ENCODE results near the gene INVS.
"Not testable (repeated sequence)": the region's sequence is repeated elsewhere in the genome, so short reads cannot be mapped to it uniquely, and the experiment has no call there.

Gene INVS

DNA sequence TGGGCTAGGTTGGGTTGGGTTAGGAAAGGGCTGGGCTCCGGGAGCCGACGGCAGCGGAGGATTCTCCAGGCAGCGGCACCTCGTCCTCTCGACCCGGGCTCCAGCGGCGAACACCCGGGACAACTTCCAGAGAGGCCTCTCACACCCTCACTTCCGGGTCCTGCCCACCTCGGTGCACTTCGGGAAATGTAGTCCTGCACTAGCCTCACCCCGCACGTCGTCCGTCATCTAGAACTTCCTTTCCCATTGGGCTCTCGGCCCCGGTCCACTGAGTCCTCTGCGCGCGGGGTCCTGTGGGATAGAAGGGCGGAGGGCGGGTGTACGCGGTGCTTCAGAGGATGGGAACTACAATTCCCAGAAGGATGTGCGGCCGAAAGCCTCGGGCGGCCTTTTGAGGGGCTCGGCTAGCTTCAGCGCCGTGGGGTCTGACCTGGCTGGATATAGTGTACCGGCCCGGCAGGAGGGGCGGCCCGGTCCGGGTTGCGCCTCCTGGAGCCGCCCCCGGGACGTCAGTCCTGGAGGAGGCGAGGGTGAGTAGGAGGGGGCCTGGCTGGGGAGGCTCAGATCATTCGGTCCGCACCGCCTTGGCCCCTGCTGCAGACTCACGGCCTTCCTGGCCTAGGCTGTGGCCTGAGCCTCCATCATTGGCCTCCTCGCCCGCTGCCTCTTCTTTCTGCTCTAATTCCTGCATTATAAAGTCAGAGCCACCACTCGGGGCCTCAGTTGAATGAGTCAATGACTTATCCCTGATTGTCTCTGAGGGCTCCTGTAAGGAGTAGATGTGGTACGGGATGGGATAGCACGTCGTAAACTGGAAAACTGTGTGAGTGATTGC is at the start of gene INVS, which contains the start of gene ERP44:
TSS of gene INVS (plus strand) at position 357 of the 835 bp plus-strand sequence. CDS start 5,279 bp downstream, outside the sequence.
TSS of gene ERP44 (minus strand) at position 114 of the 835 bp plus-strand sequence. CDS start 160 bp downstream, outside the sequence.
- peak; percentile 98 for DNase-seq

- no peak for DNase-seq
These were observed 49.5 kb upstream of the INVS start for GRCh38 chr9:100049551-100049950.

DNA sequence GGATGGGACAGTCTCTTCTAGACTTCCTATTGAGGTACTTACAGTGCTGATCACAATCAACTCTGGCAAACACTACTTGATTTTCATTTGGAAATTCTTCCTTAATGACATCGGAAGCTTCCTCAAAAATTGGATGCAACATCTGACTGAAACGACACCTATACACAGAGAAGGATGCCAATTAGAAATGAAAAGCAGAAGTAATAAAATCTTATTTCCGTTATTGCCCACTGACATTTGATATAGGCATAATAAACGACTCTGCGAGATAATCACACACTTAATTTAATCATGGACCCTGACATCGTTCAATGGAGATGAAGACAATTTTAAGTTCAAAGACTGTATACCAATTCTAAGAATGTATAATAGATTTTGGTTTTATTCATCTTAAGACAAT is 46.7 kb upstream of the INVS start:
- no peak for DNase-seq

DNA sequence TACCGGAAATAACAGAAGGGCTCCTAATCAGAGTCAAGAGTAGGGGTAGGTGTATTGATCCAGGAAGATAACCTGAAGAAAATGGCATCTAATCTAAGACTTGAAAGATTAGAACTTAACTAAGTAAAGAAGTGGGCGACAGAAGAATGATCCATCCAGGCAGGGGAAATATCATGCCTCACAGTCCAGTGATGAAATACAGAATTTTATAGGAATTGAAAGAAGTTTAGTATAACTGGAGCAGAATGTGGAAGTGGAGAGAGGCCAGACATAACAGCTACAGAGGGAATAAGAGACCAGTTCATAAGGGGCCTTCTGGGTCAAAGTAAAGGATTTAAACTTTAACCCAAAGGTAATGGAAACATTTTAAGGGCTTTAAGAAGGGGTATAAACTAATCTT is 42.5 kb upstream of the INVS start:
- no peak for DNase-seq

DNA sequence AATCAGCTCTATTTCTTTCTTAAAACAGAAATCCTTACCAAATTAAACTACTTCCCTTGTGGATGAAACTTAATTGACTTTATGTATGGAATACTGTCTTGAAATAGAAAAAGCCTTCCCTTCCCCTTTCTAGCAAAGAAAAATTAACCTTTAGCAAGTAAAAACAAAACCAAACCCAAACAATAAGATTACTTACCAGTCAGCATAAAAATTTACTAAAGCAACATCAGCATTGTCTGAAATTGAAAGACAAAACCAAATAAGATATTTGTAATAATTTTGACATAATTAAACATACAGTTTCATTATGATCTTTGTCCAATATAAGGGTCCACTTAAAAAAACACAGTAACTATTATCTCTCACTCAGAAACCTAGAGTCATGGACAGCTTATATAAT is 41.4 kb upstream of the INVS start:
- DNase-seq = no peak

GRCh38 chr9:100058699-100059579 is 40.1 kb upstream of the INVS start:
- DNase-seq = no peak

DNA sequence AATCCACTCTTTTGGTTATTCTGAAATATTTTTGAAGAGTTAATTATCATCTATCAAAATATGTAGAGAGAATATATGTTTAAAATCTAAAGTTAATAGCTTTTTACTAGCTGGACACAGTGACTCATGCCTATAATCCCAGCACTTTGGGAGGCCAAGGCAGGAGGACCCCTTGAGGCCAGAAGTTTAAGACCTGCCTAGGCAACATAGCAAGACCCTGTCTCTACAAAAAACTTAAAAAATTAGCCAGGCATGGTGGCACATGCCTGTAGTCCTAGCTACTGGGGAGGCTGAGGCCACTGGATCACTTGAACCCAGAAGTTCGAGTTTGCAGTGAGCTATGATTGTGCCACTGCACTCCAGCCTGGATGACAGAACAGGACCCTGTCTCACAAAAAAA is 36.4 kb upstream of the INVS start:
- DNase-seq = not testable (repeated sequence)

DNA sequence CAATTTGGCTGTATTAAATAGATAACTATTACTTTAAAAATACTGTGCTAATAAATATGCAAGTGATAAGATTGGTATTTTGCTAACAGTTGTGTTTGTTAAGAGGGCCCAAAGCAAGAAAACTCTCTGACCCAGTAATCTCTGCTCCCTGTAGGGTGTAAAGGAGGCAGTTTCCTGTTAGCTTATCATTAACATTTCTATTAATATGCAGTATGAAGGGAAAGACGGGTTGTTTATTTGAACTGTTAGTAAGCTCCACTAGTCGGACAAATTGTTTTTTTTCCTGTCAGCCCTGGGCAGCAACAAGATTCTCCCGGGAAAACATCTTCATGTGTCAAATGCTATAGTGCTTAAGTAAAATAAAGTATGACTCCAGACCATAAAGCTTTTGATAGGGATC is 35.9 kb upstream of the INVS start:
- DNase-seq = no peak

DNA sequence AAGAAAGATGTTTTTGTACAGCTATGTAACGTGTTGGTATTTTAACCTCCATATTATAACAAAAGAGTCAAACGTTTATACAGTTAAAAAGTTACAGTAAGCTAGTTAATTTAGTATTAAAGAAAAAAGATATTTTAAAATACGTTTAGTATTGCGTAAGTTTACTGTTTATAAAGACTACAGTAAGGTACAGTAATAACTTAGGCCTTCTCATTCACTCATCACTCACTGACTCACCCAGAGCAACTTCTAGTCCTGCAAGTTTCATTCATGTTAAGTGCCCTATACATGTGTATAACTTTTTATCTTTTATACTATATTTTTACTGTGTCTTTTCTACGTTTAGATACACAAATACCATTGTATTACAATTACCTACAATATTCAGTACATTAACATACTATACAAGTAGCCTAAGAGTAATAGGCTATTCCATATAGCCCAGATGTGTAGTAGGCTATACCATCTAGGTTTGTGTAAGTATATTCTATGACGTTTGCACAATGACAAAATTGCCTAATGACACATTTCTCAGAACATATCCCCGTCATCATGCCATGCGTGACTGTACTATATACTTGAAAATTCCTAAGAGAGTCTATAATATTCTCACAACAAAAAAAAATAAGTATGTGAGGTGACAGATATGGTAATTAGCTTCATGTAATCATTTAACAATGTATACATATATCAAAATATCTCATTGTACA is 34.0 kb upstream of the INVS start:
- DNase-seq = no peak

DNA sequence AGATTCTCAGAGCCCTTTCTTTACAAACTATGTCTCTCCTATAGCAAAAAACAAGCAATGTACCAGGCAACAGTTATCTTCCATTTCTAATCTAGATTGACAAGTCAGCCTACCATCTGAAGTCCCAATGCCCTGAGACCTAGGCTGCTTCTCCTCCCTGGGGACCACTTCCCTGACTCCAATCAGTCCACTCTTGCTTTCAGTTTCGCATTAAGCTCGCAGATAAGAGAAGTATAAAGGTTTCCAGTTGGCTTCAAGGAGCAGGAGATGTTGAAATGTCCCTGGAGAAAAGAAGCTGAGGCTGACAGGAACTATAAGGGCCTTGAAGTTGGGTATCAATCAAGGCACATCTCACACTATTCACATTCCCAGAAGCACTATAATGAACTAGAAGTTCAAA is 32.5 kb upstream of the INVS start:
- no peak for DNase-seq

- not testable (repeated sequence) for DNase-seq
These were observed 31.1 kb upstream of the INVS start for GRCh38 chr9:100067990-100068389.

- DNase-seq = not testable (repeated sequence)
These were observed 30.0 kb upstream of the INVS start for GRCh38 chr9:100069068-100069467.

GRCh38 chr9:100070104-100071041 is 28.7 kb upstream of the INVS start:
- DNase-seq = no peak

DNA sequence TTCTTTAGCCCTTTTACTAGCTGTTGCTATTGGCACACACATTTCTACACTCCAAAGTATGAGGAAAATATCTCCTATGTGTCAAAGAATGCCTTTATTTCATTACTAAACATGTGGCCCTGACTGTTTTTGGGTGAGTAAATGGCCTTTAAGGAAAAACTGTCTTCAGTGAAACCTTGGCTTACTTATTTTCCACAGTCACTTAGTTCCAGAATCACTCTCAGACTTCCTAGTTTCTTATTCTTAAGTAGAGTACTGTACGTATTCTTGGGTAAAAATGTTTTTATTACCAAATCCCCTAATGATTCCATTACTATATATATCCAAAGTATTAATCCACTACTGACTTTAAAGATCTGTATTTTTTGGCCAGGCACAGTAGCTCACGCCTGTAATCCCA is 27.8 kb upstream of the INVS start:
- DNase-seq = no peak

DNA sequence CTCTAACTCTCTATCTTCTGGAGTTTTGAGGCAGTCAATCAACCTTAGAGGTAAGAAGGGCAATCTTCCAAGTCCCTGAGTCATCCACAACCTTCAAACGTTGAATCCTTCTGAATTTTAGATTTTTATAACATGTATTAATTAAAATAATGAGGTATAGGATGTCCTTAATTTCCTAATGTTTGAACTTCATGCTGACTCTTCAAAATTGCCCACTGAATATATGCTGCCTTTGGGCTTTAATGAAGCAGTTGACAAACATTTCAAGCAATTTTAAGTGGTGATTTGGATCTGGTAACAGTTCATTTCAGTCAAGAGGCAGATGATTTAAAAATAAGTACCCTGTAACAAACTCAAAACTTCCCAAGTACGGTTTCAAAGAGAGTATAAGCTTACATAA is 26.2 kb upstream of the INVS start:
- no peak for DNase-seq

DNA sequence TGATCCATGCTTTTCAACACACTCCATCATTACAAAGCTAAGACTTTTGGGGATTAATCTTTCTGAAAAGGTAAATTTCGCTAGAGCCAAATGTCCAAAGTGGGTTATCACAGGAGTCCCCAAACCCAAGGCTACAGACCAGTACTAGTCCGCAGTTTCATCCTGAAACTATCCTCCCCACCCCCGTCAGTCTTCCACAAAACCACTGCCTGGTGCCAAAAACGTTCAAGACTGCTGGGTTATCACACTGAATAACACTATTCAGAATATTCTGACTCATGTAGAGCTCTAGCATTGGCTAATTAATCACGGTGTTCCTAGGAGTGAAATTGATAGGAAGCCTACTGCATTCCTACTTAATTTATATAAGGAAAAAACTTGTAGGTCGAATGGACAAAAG is 24.9 kb upstream of the INVS start:
- DNase-seq = no peak

DNA sequence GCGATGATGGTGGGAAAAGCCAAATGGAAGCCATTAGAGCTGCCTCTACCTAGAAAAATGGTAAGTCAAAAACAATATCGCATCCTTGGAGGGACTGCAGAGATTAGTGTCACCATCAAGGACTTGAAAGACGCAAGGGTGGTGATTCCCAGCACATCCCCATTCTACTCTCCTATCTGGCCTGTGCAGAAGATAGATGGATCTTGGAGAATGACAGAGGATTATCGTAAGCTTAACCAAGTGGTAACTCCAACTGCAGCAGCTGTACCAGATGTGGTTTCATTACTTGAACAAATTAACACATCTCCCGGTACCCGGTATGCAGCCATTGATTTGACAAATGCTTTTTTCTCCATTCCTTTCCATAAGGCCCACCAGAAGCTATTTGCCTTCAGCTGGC is 24.1 kb upstream of the INVS start:
- no peak for DNase-seq

GRCh38 chr9:100076256-100076655 is 22.8 kb upstream of the INVS start:
- DNase-seq = not testable (repeated sequence)

DNA sequence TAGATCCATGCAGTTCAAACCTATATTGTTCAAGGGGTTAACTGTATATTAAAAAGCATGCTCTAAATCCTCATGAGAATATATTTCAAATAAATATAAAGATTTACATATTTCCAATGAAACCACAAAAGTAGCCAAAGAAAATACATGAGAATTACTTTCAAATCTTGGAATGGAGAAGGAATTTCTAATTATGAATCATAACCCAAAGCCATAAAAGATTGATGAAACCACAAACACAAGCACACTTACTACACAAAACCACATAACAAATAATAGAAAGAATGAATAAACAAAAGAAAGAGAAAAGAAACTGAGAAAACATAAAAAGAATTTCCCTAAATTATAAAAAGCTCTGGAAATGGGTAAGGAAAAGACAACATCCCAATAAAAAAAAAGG is 16.3 kb upstream of the INVS start:
- DNase-seq = no peak

GRCh38 chr9:100083448-100084127 is 15.5 kb upstream of the INVS start:
- no peak for DNase-seq

- no peak for DNase-seq
These were observed 15.0 kb upstream of the INVS start for GRCh38 chr9:100084128-100084453.

DNA sequence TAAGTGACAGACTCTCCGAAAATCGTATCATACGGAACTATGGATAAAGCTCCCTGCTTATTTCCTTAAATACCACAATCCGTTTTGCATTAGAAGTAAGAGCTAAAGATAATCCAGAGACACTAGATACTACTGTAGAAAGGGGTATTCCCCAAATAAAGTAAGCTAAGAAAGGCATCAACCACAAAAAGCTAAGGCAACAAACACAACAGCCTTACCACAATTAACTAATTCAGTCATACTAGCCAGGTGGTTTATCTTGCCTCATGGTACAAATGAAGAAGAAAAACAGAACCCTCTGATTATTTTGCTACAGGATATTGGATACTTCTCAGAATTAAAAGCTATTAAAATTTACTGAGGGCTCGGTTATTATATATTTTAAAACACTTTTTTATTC is 14.3 kb upstream of the INVS start:
- DNase-seq = no peak

Measured in NCI-H774 (cell line).